Tongue (tissue), 2 donors: ENCODE data around the gene LMBR1. TPM values are rescaled to one million over a fixed set of nuclear protein-coding genes. Genes with fewer than 3 reads are reported as not detected.
A peak's percentile ranks its signal among the peaks of the same experiment; 100 is the strongest.

Experiments used
- DNase-seq: peaks from one replicate; pipeline ENCODE4 v3.0.0-alpha.2; 2015
- total RNA-seq: library from RNA; depleted of rRNA; stranded (reverse); fragments of >200 nt; gene quantifications from one replicate; pipeline ENCODE4 v1.2.3, GENCODE V29; 2014

LMBR1 gene
- total RNA-seq, 1 donor from 2014 or later, result 87.2 TPM

DNA sequence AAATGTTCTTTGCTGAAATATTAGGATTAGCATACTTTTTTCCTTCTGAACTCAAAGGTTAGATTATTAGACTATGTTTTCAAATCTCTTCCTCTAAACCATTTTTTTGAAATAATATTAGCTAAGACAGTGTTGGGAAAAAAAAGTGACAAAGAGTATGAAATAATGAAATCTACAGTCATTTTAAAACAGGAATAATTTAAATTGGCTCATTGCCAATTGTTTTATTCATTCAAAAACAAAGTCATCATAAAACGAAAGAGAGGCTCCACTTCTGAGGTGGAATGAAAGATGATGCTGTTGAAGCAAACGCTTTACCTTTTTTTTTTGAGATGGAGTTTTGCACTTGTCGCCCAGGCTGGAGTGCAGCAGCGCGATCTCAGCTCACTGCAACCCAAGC lies 201.2 kb downstream of the LMBR1 start:
- no peak for DNase-seq

DNA sequence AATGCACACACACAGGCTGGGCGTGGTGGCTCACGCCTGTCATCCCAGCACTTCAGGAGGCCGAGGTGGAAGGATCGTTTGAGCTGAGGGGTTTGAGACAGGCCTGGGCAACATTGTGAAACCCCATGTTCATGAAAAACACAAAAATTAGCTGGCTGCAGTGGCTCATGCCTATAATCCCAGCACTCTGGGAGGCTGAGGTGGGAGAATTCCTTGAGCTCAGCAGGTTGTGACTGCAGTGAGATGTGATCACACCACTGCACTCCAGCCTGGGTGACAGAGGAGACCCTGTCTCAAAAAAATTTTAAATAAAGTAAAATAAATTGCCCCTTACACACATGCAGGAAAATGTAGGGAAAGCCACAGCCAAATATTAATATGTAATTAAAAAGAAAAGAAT lies 208.3 kb downstream of the LMBR1 start:
- DNase-seq, result no peak

DNA sequence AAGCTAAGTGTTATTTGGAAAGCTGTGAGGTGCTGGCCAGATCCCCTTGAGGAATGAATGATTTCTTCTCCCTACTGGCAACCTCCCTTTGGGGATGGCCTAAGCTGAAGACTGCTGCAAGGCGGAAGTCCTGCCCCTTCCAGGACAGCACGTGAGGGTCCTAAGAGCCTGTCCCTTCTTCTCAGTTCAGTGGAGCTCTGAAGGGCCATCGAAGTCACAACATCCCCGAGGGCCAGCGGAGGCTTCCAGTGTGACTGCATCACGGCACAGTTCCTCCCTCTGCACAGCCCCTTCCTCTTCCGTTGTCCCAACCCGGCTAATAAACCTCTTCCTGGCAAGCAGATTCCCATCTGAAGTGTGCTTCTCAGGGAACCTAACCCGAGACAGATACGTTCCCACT lies 208.7 kb downstream of the LMBR1 start:
- DNase-seq, result no peak

DNA sequence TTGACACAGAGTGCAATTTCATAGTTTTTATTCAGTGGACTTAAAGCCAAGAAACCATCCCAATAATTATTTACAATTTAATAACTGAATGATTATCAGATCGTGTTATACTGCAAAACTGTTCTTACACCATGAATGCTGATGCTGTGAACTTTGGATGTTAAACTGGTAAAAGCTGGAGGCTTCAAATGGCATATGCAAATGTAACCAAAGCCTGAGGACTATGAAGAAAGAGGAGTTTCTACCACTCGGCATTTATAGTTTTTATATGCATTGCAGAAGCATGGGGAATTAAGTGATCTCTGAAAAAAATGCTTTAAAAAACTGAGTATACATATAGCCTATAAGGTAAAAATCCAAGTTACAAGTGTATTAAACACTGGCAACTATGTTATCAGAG lies 210.1 kb downstream of the LMBR1 start:
- no peak for DNase-seq

DNA sequence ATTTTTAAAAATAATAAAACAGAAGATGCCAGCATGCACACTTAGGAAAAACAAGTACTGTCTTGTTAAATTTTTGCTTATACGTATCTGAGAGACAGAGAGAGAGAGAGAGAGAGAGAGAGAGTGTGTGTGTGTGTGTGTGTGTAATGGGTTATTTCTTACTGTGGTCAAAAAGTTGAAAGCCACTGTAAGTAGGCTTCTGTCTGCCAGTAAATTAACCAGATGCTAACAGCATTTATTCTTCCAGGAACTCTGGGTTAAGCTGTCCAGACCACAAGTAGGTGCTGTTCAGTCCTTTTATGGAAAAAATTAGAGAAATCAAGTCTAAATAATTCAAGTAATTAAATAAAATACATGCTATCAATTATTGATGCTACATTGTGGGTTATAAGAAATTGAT lies 212.7 kb downstream of the LMBR1 start:
- no peak for DNase-seq

DNA sequence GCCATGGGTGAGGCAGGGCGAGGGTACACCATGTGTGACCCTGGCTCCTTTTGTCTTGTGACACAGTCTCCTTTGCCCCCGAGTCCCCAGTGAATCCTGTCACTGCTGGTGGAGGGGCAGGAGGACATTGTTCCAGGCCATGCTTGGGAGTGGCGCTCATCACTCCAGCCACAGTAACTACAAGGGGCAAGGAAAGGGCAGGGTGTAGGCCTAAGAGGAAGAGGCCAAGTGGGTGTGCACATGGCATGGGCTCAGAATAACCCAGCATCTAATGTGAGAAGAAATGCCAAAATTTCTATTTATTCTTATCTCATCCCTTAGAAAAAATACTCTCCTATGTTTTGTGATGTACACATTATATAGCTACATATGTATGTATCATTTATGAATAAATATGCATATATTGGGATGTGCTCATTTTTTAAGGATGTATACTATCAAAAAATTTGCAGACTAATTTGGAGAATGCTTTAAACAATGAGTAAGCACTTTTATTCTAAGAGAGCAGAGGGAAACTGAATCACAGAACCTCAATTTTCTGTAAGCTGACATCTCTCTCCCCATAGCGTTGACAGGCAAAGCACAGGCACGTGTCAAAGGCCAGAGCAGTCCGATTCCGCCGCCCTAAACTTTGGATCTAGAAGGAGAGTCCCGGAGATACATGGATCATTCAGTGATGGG lies 215.5 kb downstream of the LMBR1 start:
- DNase-seq, result no peak

DNA sequence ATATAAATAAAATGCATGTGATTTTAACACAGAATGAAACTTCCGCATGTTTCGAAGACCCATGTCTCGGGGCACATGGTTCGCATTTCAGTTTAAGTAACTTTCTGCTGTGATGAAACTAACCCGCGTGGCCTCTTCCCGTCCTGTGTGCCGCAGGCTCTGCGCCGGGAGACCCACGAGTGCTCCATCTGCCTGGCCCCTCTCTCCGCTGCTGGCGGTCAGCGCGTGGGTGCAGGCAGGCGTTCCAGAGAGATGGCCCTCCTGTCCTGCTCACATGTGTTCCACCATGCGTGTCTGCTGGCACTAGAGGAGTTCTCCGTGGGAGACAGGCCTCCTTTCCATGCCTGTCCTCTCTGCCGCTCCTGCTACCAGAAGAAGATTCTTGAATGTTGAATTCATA lies 216.7 kb downstream of the LMBR1 start:
- DNase-seq, result no peak

DNA sequence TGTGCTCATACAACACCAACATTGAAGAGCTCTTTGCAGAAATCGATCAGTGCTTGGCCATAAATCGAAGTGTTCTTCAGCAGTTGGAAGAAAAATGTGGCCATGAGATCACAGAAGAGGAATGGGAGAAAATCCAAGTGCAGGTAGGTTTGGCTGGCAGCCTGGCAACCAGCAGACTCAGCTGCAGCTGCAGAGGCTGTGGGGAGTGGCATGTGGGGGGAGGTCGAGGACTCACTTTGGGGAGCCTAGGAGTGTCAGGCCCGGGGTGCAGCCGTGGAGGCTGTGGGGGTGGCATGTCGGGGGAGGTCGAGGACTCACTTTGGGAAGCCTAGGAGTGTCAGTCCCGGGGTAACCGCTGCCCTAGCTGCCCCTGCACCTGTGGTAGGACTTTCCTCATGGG lies 217.3 kb downstream of the LMBR1 start:
- DNase-seq, result no peak

DNA sequence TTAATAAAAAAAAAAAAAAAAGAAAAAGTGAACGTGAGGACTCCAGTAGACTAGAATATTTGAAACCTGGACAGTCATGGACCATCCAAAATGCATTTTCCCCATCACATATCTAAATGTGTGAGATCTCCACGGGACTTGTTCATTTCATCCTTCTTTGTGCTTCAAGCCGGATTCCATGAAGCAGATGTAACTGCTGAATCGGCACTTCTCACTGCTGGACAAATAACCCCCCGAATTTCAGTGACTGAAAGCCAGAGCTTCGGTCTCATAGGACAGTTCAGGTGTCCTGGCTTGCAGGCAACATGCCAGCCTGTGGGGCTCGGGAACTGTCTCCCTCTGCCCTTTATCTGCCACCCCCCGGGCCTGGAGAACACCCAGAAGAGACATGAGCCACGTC lies 219.1 kb downstream of the LMBR1 start:
- DNase-seq, result peak; percentile 25

DNA sequence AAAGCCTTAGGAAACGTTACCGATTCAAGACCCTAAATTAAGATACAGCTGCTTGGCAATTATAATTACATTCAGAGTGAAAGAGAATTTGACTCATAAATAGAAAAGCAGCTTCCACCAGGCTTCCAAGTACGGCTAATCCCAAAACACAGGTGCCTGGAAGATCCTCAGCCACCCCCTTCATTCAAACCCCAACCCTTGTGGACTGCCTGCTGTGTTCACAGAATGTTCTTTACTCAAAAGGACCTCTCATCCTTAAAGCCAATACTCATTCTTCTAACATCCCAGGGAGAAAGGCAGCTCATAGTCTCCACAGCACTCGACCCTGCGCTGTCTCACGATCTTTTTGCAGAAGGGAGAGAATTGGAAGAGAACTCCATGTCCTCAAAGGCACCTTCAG lies 219.5 kb downstream of the LMBR1 start:
- peak; percentile 57 for DNase-seq

DNA sequence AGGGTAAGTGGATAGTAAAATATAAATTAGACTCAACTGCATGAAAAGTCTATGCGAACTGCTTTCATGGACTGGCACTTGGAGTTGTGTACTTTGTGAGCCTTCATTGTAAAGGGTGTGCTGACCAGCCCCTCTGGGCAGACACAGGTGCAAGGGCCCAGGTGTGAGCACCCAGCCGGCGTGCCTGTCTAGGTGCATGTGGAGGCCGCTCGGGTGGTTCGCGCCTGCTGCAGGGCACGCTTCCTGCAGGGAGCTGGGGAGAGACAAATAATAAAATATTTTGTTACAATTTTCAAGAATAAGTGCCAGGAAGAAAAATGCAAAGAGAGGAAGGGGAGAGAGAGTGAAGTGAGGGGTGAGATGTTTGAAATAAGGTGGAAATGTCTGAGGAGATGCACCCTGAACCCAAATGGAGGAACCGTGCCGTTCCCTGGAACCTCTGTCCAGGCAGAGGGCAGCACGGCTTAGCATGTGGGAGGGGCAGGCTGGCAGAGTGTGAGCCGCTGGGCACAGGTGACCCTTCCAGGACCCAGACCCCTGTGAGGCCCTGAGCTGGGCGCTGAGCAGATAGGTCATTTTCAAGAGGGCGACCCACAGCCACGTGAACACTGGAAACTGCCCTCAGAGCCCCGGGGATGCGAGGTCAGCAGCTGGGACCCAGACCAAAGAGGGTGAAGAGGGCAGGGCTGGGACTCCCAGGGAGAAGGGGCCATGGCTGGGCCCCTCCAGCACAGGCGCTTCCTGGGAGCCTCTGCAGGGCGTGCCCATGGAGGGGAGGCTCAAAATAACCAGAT lies 223.8 kb downstream of the LMBR1 start:
- peak; percentile 51 for DNase-seq

DNA sequence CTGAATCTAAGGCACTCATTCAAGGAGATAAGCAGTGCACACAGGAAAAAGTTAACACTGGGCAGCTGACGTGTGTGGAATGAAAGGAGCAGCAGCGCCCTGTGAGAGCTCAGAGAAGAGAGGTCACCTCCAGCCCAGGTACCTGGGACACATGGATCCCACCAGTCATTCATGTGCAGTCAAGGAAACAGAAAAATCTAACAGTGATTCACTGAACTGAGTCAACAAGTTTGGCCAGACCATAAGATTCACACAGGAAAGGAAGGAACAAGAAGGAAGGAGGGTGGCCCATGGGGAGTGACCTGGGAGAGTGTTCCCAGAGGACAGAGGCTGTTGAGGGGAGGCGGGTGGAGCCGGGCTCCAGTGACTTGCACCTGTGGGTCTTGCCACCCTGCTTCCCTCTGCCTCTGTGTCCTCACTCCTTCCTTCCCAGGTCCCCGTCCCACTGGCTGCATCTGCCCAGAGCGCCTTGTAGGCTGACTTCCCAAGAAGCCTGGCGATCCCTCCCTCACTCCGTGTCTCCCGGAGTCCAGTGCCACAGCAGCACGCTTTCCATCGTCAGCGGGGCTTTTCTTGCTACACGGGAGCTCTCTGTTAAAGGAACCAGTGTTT lies 224.7 kb downstream of the LMBR1 start:
- DNase-seq, result no peak

DNA sequence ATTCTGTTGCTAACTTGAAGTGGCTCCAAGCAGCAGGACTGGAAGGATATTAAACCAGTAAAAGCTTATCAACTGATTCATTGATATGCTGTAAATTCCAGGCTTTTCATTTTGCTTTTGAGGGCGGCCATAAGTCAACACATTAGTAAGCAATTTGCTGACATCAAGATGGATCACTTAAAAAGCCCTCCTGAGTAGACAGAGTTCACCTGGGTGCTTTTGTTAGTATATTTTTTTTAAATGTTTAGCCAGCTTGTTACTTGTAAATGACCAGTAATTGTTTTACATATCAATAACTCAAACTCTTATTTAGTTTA lies 225.9 kb downstream of the LMBR1 start:
- DNase-seq, result no peak

DNA sequence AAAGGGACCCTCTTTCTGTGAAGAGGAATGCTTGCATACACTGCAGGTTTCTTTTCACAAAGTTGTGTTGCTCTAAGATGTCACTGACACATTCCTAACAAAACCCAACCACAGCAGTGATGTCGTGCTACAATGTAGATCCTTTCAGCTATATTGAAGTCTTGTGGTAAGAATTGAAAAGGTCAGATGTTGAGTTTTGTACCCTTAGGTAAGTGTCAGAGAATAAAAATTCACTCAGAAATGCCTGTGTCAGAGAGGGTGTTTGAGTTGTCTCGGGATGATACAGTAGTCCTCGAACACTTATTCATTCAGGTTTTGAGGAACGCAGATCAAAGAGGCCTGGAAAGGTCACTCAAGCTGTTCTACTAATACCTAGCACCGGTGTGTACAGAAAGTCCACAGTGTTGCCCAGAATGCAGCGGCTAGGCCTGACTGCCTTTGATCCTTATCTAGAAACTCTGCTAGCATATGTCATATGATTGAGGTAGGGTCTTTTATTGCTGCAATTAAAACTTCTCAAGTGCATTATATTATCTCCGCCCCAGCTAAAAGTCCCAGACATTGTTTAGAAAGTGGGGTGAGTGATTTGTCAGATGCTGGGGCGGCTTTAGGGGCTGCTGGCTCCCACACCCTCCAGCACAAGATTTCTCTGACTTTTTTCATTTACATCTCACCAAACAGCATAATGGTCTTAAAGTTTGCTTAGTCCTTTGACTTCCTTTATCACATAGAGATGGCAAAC lies 226.4 kb downstream of the LMBR1 start:
- no peak for DNase-seq

DNA sequence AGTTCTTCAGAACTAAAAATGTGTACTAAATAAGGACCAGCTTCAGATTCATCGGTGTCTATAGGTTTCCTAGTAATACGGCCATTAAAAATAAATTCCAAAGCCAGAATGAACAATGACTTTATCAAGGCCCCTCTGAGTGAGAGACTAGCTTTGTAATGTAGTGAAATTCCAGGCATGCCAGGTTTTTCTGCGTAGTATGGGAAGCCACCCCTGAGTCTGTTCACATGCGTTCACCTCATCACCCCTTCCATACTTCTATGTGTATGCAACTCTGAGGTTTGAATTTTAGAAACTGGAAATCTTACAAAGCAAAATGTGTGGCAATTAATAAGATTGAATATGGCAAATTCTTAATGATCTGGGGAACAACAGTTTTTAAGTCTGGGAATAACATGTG lies 227.9 kb downstream of the LMBR1 start:
- no peak for DNase-seq

DNA sequence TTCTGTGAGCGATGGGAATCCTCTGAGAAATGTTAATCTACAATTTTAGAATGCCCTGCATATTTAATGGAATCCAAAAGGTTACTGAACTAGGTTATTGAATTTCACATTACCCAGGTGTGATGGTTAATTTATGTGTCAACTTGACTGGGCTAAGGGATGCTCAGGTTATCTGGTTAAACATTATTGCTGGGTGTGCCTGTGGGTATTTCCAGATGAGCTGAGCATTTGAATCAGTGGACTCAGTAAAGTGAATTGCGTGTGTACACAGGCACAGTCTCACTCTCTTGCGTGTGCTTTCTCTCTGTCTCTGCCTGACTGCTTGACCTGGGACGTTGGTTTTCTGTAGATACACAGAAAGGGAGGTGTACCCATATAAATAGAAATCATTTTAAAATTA lies 230.7 kb downstream of the LMBR1 start:
- DNase-seq, result no peak

DNA sequence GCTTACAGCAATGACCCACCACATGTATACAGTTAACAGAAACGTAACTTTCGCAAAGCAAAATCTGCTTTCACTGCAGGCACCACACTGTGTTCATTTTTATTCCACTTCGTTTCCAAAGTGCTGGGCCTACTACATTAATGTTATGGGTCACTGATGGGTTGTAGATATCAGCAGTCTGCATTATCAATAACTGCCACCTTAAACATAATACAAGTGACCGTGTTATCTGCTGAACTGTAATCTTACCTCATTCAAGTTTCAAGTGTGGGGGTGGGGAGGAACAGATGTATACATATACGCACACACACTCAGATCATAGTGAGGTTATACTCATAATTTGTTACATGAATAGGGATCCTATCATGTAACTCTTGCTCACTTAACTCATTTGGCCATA lies 231.3 kb downstream of the LMBR1 start:
- no peak for DNase-seq

DNA sequence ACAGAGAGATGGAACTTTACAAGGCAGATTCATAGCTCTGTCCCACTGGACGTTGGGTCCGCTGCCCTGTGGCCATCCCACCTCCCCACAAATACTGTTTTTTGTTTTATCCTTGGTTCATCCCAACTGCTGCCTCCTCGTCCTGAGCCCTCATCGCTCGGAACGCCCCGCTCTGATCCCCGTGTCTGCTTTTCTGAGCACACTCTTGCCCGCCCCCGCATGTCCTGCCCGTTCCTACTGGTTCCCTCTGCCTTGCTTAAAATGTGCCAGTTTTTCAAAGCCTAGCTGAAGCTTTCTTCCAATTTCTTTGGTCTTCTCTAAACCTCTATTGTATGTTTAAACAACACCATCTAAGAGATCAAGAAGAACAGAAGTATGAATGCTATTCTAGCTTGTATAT lies 233.0 kb downstream of the LMBR1 start:
- DNase-seq, result no peak

DNA sequence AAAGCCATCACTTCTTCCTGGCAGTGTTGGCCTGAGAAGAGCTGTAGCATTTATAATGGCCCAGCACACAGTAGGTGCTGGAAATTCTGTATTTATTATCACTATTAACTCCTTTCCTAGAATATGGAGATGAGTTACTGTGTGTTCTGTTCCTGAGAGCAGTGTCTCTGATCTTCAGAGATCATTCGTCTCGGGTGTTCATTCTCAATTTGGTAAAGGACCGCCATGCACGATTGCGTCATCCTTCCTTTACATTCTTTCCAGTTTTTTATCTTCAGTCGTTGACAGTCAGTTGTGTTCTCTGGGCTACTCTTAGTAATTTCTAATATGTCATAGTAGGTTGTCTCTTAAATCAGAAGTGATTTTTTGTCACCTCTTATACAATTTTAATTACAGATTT lies 233.8 kb downstream of the LMBR1 start:
- DNase-seq, result no peak

DNA sequence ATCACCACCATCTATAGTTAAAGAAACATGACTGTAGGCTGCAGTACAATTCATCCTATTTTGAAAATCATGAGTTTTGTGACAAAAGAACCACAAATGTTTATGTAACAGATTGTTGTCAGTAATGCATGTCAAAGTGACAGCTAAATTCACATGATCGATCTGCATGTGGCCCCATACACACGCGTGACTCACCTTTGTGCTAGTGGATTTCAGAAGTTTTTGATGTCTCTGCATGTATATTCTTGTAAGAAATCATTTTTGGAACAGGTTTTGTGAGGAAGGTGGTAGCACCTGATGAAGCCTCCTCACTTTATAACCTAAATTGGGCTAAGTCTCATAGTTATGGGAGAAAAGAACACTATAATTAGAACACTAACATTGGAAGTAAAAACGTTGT lies 235.3 kb downstream of the LMBR1 start:
- DNase-seq, result no peak

DNA sequence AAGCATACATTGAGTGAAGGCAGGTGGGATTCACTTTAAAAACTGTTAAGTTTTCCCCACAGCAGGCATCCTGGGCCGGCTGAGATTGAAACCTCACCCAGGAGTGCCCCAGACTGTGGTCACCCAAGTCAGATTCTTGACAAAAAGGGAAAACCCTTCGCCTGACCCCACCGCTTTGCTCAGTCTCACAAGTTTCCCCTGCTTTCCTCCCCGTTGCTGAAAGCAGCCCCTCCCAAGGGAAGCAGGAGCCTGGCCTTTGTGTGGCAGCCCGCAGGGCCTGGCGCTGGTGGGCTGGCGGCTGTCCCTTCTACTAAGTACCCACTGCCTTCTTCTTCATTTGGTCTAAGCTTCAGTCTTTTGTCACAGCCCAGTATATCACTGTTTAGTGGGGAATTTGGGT lies 236.4 kb downstream of the LMBR1 start:
- DNase-seq, result no peak

DNA sequence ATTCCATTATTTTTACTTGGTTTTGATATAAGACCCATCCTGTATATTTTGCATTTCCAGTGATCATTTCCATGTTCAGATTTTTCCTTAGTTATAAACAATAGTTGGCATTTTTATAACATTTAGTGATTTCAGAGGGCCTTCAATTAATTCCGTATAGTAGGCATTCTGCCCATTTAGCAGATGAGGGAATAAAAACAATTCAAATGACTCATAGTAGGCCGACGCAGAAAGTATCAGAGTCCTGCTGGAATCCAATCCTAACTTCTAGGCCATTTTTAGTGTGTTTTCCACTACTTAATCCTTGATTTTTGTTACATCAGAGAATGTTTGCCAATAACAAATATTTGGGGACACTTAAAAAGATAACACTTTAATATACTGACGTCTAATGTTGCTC lies 237.0 kb downstream of the LMBR1 start:
- no peak for DNase-seq

DNA sequence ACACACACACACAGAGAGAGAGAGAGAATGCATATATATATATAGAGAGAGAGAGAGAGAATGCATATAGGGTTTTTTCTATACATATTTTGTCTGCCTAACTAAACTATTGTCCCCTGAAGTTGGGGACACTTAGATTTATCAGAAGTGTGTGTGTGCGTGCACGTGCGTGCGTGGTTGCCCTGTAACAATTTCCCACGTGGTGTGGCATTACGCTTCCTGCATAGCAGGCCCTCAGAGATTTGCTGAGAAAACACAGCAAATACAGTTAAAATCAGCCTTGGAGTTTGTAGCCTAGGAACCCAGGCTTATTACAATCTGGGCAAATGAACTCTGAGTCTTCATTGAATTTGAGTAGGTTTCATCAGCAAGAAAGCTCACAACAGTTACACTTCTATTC lies 237.7 kb downstream of the LMBR1 start:
- no peak for DNase-seq
